Neutrophil (primary cell): ENCODE data around the gene GALNT18.

Experiments used
- H3K27ac ChIP-seq: fragments of 200-600 bp; sonication (generic); 2 replicates; pipeline ENCODE4 v1.5.1; 2016; ENCODE audit warnings: mild to moderate bottlenecking, moderate library complexity
- H3K27me3 ChIP-seq: fragments of 200-600 bp; sonication (generic); 2 replicates; pipeline ENCODE4 v1.6.0; 2016; ENCODE audit warnings: mild to moderate bottlenecking
- H3K36me3 ChIP-seq: fragments of 200-600 bp; sonication (generic); 2 replicates; pipeline ENCODE4 v1.5.1; 2017
- H3K4me1 ChIP-seq, 2 experiments: fragments of 200-600 bp in 1 of 2; sonication (generic) in 1 of 2; 1 replicate in 1 of 2; 2 replicates in 1 of 2; pipeline versions ENCODE4 v1.5.1 to v1.6.1; 2013 to 2016; ENCODE audit warnings: low read depth in 1 of 2, low read length in 1 of 2, mild to moderate bottlenecking in 1 of 2, moderate library complexity in 1 of 2; ENCODE audit not compliant: control insufficient read depth in 1 of 2, insufficient read depth in 1 of 2
- H3K4me3 ChIP-seq, 2 experiments: fragments of 200-600 bp in 1 of 2; sonication (generic) in 1 of 2; 1 replicate in 1 of 2; 2 replicates in 1 of 2; pipeline ENCODE4 v1.5.1; 2013 to 2016; ENCODE audit warnings: low read depth in 1 of 2, low read length in 1 of 2, mild to moderate bottlenecking in 1 of 2, moderate library complexity in 1 of 2
- H3K9me3 ChIP-seq: fragments of 200-600 bp; sonication (generic); 2 replicates; pipeline ENCODE4 v1.5.1; 2016
- CTCF ChIP-seq: fragments of 200-600 bp; sonication (generic); IDR thresholded peaks from 2 replicates; pipeline ENCODE4 v1.5.1; 2016; ENCODE audit warnings: antibody characterized with exemption

GALNT18 gene

GRCh38 chr11:11231763-11232162 lies 390.0 kb downstream of the GALNT18 start:
- TF ChIP-seq CTCF, result no peak
- H3K4me1 ChIP-seq, result no peaks in the 10 kb centered on the region
- H3K9me3 ChIP-seq, result no peaks in the 10 kb centered on the region
- H3K4me3 ChIP-seq, result no peak overlapping the region
- no peak overlapping the region for H3K27ac ChIP-seq
- H3K36me3 ChIP-seq, result no peaks in the 10 kb centered on the region
- no peaks in the 10 kb centered on the region for H3K27me3 ChIP-seq

GRCh38 chr11:11230802-11231562 lies 390.8 kb downstream of the GALNT18 start:
- Histone ChIP-seq H3K9me3 (no peaks in the 10 kb centered on the region), H3K4me1 (no peaks in the 10 kb centered on the region), H3K27me3 (no peaks in the 10 kb centered on the region), H3K36me3 (no peaks in the 10 kb centered on the region), H3K27ac (no peak overlapping the region), H3K4me3 (no peak overlapping the region)
- no peak for TF ChIP-seq CTCF

- no peak for TF ChIP-seq CTCF
Observed at GRCh38 chr11:11230087-11230486, 391.7 kb downstream of the GALNT18 start.

GRCh38 chr11:11229647-11230046 lies 392.2 kb downstream of the GALNT18 start:
- Histone ChIP-seq H3K27me3 (no peaks in the 10 kb centered on the region), H3K36me3 (no peaks in the 10 kb centered on the region), H3K27ac (no peak overlapping the region), H3K4me1 (no peaks in the 10 kb centered on the region), H3K4me3 (no peak overlapping the region), H3K9me3 (no peaks in the 10 kb centered on the region)
- TF ChIP-seq CTCF, result no peak

More at GRCh38 chr11:11230087-11230486, 391.7 kb downstream of the GALNT18 start:
- Histone ChIP-seq H3K36me3 (no peaks in the 10 kb centered on the region), H3K27me3 (no peaks in the 10 kb centered on the region), H3K9me3 (no peaks in the 10 kb centered on the region), H3K27ac (no peak overlapping the region), H3K4me1 (no peaks in the 10 kb centered on the region), H3K4me3 (no peak overlapping the region)

- TF ChIP-seq CTCF, result no peak
- Histone ChIP-seq H3K27ac (no peak overlapping the region), H3K4me3 (no peak overlapping the region), H3K4me1 (no peaks in the 10 kb centered on the region), H3K27me3 (no peaks in the 10 kb centered on the region), H3K36me3 (no peaks in the 10 kb centered on the region), H3K9me3 (no peaks in the 10 kb centered on the region)
Observed at GRCh38 chr11:11227296-11228085, 394.3 kb downstream of the GALNT18 start.
